ENCODE results near the gene AGTRAP.

DNA sequence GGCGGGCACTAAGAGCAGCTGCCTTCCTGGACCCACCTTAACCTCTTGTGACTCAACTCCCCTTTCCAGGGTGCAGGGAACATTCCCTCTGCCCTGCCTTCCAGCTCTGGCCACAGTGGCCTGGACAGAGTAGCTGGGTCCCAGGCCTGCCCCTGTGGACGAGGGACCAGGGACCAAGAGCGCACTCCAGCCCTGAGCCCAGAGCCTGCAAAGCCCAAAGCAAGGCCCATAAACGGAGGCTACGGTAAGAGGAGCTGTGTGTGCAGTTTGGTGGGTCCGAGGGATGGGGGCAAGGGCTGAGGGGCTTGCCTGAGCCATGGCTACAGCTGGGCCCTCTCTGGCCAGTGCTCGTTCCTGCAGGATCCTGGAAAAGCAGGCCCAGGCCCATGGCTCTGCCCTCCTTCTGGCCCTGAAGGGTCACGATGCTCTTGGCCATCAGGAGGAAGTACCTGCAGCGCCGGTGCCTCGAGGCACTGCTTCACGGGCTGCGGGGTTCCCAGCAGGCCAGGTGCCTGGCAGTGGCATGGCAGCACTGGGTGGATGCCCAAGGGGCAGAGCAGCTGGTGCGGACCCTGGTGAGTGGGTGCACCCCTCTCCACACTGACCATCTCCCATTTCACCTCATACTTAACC is 52.0 kb downstream of the AGTRAP start:
- TF ChIP-seq, protein P1, sequence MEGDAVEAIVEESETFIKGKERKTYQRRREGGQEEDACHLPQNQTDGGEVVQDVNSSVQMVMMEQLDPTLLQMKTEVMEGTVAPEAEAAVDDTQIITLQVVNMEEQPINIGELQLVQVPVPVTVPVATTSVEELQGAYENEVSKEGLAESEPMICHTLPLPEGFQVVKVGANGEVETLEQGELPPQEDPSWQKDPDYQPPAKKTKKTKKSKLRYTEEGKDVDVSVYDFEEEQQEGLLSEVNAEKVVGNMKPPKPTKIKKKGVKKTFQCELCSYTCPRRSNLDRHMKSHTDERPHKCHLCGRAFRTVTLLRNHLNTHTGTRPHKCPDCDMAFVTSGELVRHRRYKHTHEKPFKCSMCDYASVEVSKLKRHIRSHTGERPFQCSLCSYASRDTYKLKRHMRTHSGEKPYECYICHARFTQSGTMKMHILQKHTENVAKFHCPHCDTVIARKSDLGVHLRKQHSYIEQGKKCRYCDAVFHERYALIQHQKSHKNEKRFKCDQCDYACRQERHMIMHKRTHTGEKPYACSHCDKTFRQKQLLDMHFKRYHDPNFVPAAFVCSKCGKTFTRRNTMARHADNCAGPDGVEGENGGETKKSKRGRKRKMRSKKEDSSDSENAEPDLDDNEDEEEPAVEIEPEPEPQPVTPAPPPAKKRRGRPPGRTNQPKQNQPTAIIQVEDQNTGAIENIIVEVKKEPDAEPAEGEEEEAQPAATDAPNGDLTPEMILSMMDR (IDR thresholded peaks at IDR 0.05): no peak
- TF ChIP-seq POLR2A (IDR thresholded peaks at IDR 0.05): no peak

All from adrenal gland (tissue), 5 donors.